DOHH2 (cell line): ENCODE results near the gene CLEC18B.
"Not testable (repeated sequence)": the region's sequence is repeated elsewhere in the genome, so short reads cannot be mapped to it uniquely, and the experiment has no call there.

ENCODE experiments used
- CTCF ChIP-seq: fragments of 200-600 bp; sonication (generic); IDR thresholded peaks from one replicate; pipeline ENCODE4 v1.5.1; 2014; ENCODE audit warnings: antibody characterized with exemption, mild to moderate bottlenecking, low read depth, low read length; ENCODE audit not compliant: poor library complexity, severe bottlenecking
- EZH2phosphoT487 ChIP-seq: fragments of 200-600 bp; sonication (generic); IDR thresholded peaks from 2 replicates; pipeline ENCODE4 v1.6.1; 2017; ENCODE audit warnings: borderline replicate concordance, mild to moderate bottlenecking, antibody characterized with exemption, low read length, moderate library complexity, mixed read lengths

- TF ChIP-seq CTCF, EZH2phosphoT487: not testable (repeated sequence)
Observed at GRCh38 chr16:74417897-74418296, 3.4 kb downstream of the CLEC18B start.
